NCI-H1417 (cell line): ENCODE results near the gene CDH26.
"Not testable (repeated sequence)": the region's sequence is repeated elsewhere in the genome, so short reads cannot be mapped to it uniquely, and the experiment has no call there.

ENCODE experiments used
- DNase-seq, 3 experiments: peaks; one replicate each; lab custom pipeline; 2025; lab: John Stamatoyannopoulos, UW

The CDH26 gene

GRCh38 chr20:59940956-59941294, 17.3 kb upstream of the CDH26 start:
- DNase-seq: peak in 1 of 3 experiments; percentile 71

DNA sequence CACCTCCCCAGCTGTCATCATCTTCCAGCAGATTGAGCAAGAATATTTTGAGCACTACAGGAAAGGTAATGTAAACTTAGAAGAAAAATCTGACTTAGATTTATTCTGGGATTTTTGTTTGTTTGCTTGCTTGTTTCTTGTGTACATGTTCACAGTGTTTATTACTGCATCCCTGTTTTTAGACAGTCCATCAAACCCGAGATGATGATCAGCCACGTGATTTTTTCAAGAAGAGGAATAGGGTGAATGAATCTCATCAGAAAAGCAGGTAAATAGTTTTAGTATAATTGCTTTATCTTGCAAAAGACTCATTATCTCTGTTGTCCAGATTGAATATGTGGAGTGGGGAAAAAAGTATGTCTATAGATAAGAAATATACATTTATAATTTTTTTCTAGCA, 16.0 kb upstream of the CDH26 start:
- DNase-seq: peak in 1 of 3 experiments; percentile 56

DNA sequence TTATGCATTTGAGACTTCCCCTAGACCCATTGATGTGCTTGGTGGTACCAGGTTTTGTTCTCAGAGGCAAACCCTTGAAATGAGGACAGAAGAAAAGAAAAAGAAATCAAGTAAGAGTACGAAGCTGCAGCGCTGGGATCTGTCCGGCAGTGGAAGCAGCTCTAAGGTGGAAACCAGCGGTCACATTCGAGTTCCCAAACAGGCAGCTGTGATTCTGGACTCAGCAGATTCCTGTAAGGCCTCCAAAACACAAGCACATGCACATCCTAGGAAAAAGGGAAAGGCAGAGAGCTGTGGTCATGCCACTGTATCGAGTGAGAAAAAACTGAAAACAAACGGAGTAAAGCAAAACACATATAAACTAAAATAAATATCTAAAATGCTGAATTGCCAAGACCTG, 13.5 kb upstream of the CDH26 start:
- no peak for DNase-seq

DNA sequence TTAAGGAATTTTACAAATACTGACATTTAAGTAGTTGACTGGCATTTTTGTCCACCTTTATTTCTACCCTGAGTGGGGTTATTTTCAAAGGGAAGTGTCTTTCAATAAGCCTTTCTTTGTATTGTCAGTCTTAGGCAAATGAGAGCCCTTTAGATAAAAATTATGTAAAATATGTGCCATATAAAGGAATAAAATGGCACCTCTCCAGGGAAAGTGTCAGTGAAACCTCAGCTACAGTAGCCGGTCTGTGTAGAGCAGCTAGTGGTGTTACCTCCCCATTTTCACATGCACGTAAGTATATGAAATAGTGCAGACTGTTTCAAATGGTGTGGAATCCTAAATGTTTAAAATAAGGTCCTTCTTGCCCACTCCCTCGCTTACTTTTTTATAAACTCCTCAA, 13.0 kb upstream of the CDH26 start:
- no peak for DNase-seq

DNA sequence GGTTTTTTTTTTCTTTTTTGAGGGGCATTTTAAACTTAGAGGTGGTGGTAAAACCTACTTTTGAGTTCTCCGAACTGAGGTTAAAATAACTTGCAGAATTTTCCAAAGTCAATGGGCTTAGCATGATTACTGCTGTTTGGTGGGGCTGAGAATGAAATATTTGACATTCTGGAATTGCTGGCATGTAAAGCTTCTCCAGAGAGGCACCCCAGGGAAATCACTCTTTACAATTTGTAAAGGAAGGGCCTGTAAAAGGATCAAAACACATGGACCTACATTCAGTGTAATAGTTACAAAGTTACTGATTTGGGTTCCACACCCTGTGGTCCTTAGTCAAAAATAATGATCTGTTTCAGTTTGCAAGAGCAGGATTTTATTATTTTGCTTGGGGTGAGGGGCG, 12.5 kb upstream of the CDH26 start:
- no peak for DNase-seq

DNA sequence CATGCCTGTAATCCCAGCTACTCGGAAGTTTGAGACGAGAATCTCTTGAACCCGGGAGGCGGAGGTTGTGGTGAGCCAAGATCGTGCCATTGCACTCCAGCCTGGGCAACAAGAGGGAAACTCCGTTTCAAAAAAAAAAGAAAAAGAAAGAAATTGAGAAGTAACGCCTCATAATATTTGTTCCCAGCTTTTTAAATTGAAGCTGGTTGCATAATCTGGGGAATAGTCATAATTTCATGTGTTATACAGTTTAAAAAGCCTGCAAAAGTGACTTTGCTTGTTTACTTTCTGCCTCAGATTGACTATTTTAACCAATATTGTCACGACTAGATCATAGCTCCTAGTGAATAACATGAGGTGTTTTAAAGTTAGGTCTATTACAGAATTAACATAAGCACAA, 10.8 kb upstream of the CDH26 start:
- DNase-seq: no peak

GRCh38 chr20:59948212-59948611, 10.0 kb upstream of the CDH26 start:
- no peak for DNase-seq

- peak; percentile 41 to 89 (median 49) for DNase-seq
These were observed 9.1 kb upstream of the CDH26 start for GRCh38 chr20:59948828-59949720.

- no peak for DNase-seq
These were observed 8.3 kb upstream of the CDH26 start for GRCh38 chr20:59949911-59950310.

GRCh38 chr20:59954718-59955117, 3.5 kb upstream of the CDH26 start:
- DNase-seq: no peak

GRCh38 chr20:59955131-59955796, 3.0 kb upstream of the CDH26 start:
- peak; percentile 12 to 42 (median 39) for DNase-seq

DNA sequence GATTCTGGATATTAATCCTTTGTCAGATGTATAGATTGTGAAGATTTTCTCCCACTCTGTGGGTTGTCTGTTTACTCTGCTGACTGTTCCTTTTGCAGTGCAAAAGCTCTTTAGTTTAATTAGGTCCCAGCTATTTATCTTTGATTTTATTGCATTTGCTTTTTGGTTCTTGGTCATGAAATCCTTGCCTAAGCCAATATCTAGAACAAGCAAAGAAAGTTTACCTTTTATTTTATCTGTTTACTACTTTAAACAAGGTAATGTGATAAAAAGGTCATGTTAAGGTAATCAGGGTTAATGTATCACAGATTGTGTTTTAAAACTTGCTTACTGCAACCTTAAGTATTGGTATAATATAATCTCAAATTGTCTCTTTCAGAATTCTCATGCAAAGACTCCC, 655 bp upstream of the CDH26 start:
- DNase-seq: not testable (repeated sequence)

- no peak for DNase-seq
These were observed 403 bp downstream of the CDH26 start for GRCh38 chr20:59958626-59959025.

DNA sequence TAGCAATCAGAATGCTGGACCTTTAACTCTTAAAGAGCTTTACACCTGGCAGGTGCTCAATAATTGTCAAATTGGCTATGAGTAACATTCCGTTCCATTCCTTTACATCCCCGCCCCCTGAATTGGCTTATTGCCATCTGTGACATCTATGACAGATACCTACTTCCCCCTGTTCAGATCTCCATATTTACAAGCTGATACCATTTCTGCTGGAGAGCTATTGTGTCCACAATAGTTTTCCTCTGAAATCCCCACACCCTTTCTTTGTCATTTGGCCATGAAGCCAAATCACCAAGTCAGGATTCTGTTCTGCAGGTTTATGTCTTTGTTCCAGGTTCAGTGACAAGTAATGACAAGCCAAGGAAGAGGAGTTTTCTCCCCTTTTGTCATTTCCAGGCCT, 3.2 kb downstream of the CDH26 start:
- no peak for DNase-seq

GRCh38 chr20:59962155-59962554, 3.9 kb downstream of the CDH26 start:
- DNase-seq: no peak

GRCh38 chr20:59966428-59966827, 8.2 kb downstream of the CDH26 start:
- DNase-seq: no peak

DNA sequence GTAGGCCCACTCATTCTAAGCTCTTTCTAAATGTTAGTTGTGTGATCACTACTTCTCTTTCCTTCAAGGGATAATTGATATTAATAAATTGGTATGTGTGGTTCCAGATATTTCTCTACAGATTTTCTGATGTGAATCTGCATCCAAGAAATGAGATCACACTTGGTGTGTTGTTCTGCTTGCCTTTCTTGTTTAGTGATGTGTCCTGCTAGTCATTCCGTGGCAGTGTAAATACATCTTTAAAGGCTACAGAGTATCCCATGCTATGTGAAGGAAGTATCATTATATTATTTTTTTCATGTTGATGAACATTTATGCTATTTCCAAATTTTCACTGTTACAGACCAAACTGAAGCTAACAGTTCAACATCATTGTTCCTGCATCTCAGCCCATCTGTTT, 13.2 kb downstream of the CDH26 start:
- DNase-seq: no peak

GRCh38 chr20:59972037-59972801, 14.0 kb downstream of the CDH26 start:
- no peak for DNase-seq

DNA sequence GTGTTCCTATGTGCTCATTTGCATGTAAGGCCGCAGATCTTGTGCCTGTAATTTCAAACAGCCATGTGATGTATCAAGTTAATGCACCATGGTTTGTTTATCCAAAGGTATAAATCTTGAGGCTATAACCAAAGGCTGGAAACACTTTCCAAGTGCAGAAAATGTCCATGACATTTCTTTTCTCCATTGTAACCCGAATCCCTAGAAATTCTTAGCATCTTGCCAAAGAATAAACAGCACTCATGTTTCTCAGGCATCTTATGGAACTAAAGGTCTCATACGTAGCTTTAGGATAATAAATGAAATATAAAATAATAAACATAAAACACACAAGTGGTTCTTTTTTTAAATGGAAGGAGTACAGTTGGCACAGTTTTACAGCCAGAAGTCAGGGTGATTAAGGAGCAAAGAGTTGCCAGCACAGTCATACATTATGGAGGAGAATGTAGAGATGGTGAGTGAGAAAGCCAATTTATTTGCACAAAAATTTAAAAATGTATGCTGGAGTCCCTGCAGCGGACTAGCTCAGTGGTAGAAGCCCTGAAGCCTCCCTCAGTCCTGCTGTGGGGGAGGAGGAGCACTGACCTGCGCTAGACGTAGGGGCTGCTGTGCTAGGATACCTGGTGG, 18.0 kb downstream of the CDH26 start:
- no peak for DNase-seq

GRCh38 chr20:59977086-59977485, 18.9 kb downstream of the CDH26 start:
- no peak for DNase-seq

DNA sequence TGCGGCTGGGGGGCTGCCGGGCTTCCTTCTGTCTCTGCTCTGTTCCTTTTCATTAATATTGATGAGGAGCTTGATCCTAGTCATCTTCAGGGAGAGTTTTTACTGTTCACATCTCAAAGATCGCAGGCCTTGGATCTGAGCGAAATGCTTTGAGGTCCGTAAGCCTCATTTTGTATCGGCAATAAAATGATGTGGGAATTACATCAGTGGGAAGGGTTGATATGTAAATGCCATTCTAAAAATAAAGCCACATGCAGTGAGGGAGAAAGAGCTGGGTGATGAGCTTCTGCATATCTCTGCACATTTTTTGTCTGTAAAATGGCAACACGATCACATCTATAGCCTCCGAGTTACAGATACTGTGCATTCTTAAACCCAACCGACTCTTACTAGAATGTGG, 24.9 kb downstream of the CDH26 start:
- no peak for DNase-seq

DNA sequence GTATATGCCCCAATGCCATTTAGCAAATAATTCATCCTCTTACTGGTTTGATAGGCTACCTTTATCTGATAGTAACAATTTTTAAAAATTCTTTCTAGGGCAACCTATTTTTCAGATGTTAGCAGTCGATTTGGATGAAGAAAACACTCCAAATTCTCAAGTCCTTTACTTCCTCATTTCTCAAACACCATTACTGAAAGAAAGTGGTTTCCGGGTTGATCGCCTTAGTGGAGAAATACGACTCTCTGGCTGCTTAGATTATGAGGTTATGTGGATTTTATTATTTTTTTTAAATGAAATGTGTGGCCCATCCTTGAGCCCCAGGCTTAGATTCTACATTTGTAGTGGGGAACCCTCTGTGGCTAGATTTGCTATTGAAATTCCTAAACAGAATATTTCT, 26.3 kb downstream of the CDH26 start:
- DNase-seq: no peak
